H9 (cell line): Measurements from ENCODE around the gene C12orf57. TPM values are rescaled to one million over a fixed set of nuclear protein-coding genes. Genes with fewer than 3 reads are reported as not detected.

Experiments
- DNase-seq: peaks from one replicate; pipeline ENCODE4 v3.0.0-alpha.2; 2017
- H2AFZ ChIP-seq: one replicate; pipeline ENCODE4 v1.6.1; 2013; ENCODE audit warnings: mild to moderate bottlenecking, low read length, control low read depth, moderate library complexity
- H2AK5ac ChIP-seq: 2 replicates; pipeline ENCODE4 v1.6.1; 2013; ENCODE audit warnings: low read length, control low read depth, mixed read lengths; ENCODE audit not compliant: insufficient read length
- H2BK120ac ChIP-seq: one replicate; pipeline ENCODE4 v1.6.1; 2013; ENCODE audit warnings: low read depth, mild to moderate bottlenecking, low read length, control low read depth, inconsistent platforms; ENCODE audit not compliant: poor library complexity, severe bottlenecking
- H2BK12ac ChIP-seq: 2 replicates; pipeline ENCODE4 v1.6.1; 2013; ENCODE audit warnings: low read length, control low read depth, mixed read lengths, low read depth; ENCODE audit not compliant: insufficient read length
- H2BK15ac ChIP-seq: 2 replicates; pipeline ENCODE4 v1.6.1; 2013; ENCODE audit warnings: low read depth, low read length, control low read depth
- H2BK20ac ChIP-seq: one replicate; pipeline ENCODE4 v1.6.1; 2013; ENCODE audit warnings: low read depth, mild to moderate bottlenecking, low read length, control low read depth, inconsistent platforms; ENCODE audit not compliant: poor library complexity, severe bottlenecking
- H2BK5ac ChIP-seq: 2 replicates; pipeline ENCODE4 v1.6.1; 2013; ENCODE audit warnings: low read length, control low read depth, mixed read lengths; ENCODE audit not compliant: insufficient read length
- H3K14ac ChIP-seq: 2 replicates; pipeline ENCODE4 v1.6.1; 2013; ENCODE audit warnings: low read length, control low read depth; ENCODE audit not compliant: insufficient read depth
- H3K18ac ChIP-seq: 2 replicates; pipeline ENCODE4 v1.6.1; 2013; ENCODE audit warnings: low read depth, mild to moderate bottlenecking, mixed read lengths, low read length, control low read depth; ENCODE audit not compliant: insufficient read length
- H3K23ac ChIP-seq: 2 replicates; pipeline ENCODE4 v1.6.1; 2013; ENCODE audit warnings: low read length, control low read depth, mixed read lengths, low read depth; ENCODE audit not compliant: insufficient read length
- H3K23me2 ChIP-seq: 2 replicates; pipeline ENCODE4 v1.6.1; 2013; ENCODE audit warnings: low read depth, mild to moderate bottlenecking, mixed read lengths, low read length, control low read depth; ENCODE audit not compliant: insufficient read length, poor library complexity, severe bottlenecking
- H3K27ac ChIP-seq: 2 replicates; pipeline ENCODE4 v1.5.1; 2013; ENCODE audit warnings: low read length, control low read depth, mixed read lengths, low read depth; ENCODE audit not compliant: insufficient read length
- H3K27me3 ChIP-seq: 2 replicates; pipeline ENCODE4 v1.6.1; 2013; ENCODE audit warnings: low read length, control low read depth, inconsistent platforms; ENCODE audit not compliant: insufficient read depth
- H3K4ac ChIP-seq: 2 replicates; pipeline ENCODE4 v1.6.1; 2013; ENCODE audit warnings: low read depth, mild to moderate bottlenecking, control low read depth, inconsistent platforms, low read length, moderate library complexity
- H3K4me1 ChIP-seq: 2 replicates; pipeline ENCODE4 v1.6.1; 2013; ENCODE audit warnings: low read length, control low read depth, inconsistent platforms; ENCODE audit not compliant: insufficient read depth
- H3K4me2 ChIP-seq: 2 replicates; pipeline ENCODE4 v1.6.1; 2013; ENCODE audit warnings: low read length, control low read depth, mixed read lengths; ENCODE audit not compliant: insufficient read length, insufficient read depth
- H3K56ac ChIP-seq: 2 replicates; pipeline ENCODE4 v1.6.1; 2013; ENCODE audit warnings: low read depth, mild to moderate bottlenecking, mixed read lengths, low read length, control low read depth; ENCODE audit not compliant: insufficient read length
- H3K79me1 ChIP-seq: 2 replicates; pipeline ENCODE4 v1.6.1; 2013; ENCODE audit warnings: low read depth, mild to moderate bottlenecking, moderate library complexity, low read length, control low read depth, inconsistent platforms; ENCODE audit not compliant: insufficient read depth, poor library complexity, severe bottlenecking
- H3K79me2 ChIP-seq: 2 replicates; pipeline ENCODE4 v1.6.1; 2013; ENCODE audit warnings: low read length, control low read depth, inconsistent platforms; ENCODE audit not compliant: insufficient read depth
- H3K9ac ChIP-seq: 2 replicates; pipeline ENCODE4 v1.6.1; 2013; ENCODE audit warnings: low read length, control low read depth, mixed read lengths; ENCODE audit not compliant: insufficient read length; ENCODE audit errors: extremely low read depth
- H3K9me3 ChIP-seq: one replicate; pipeline ENCODE4 v1.6.1; 2013; ENCODE audit warnings: low read depth, low read length, inconsistent platforms; ENCODE audit not compliant: control insufficient read depth
- H3T11ph ChIP-seq: one replicate; pipeline ENCODE4 v1.6.1; 2013; ENCODE audit warnings: mild to moderate bottlenecking, low read length, control low read depth, inconsistent platforms
- H4K20me1 ChIP-seq: one replicate; pipeline ENCODE4 v1.6.1; 2013; ENCODE audit not compliant: control insufficient read depth, insufficient read length, insufficient read depth
- H4K5ac ChIP-seq: 2 replicates; pipeline ENCODE4 v1.6.1; 2013; ENCODE audit warnings: low read depth, mild to moderate bottlenecking, mixed read lengths, low read length, control low read depth; ENCODE audit not compliant: insufficient read length
- H4K8ac ChIP-seq: replicated peaks from 2 replicates; pipeline ENCODE4 v1.6.1; 2013; ENCODE audit warnings: low read length, control low read depth, mixed read lengths, low read depth; ENCODE audit not compliant: insufficient read length
- H4K91ac ChIP-seq: 2 replicates; pipeline ENCODE4 v1.6.1; 2013; ENCODE audit warnings: low read depth, mild to moderate bottlenecking, moderate library complexity, mixed read lengths, low read length, control low read depth; ENCODE audit not compliant: insufficient read length
- H3K27ac Mint-ChIP-seq, 3 experiments: 2 replicates in 2 of 3; 3 replicates in 1 of 3; pipeline ENCODE4 v1.8.0; 2020 to 2021; ENCODE audit warnings: mixed read lengths in 3 of 3, mild to moderate bottlenecking in 1 of 3, moderate library complexity in 1 of 3
- H3K27me3 Mint-ChIP-seq: 2 replicates; pipeline ENCODE4 v1.8.0; 2021; ENCODE audit warnings: low read depth, mild to moderate bottlenecking, moderate library complexity, mixed read lengths
- H3K36me3 Mint-ChIP-seq, 3 experiments: 2 replicates in 2 of 3; 3 replicates in 1 of 3; pipeline ENCODE4 v1.8.0; 2020 to 2021; ENCODE audit warnings: low read depth in 3 of 3, mixed read lengths in 3 of 3; ENCODE audit not compliant: insufficient read depth in 1 of 3
- H3K4me1 Mint-ChIP-seq, 2 experiments: 2 replicates each; pipeline ENCODE4 v1.8.0; 2020; ENCODE audit warnings: mixed read lengths in 2 of 2
- H3K4me3 Mint-ChIP-seq, 2 experiments: 2 replicates in 1 of 2; 3 replicates in 1 of 2; pipeline ENCODE4 v1.8.0; 2020 to 2021; ENCODE audit warnings: mild to moderate bottlenecking in 2 of 2, mixed read lengths in 2 of 2, moderate library complexity in 1 of 2
- H3K9me3 Mint-ChIP-seq, 2 experiments: 2 replicates in 1 of 2; 3 replicates in 1 of 2; pipeline ENCODE4 v1.8.0; 2020; ENCODE audit warnings: mild to moderate bottlenecking in 2 of 2, mixed read lengths in 2 of 2, moderate library complexity in 1 of 2
- WGBS: extraction: QIAGEN DNeasy Blood & Tissue Kit; methylation state at CpG from one replicate; pipeline ENCODE4 v1.1.7; 2013; ENCODE audit warnings: missing lambda C conversion rate, low lambda C conversion rate, mixed read lengths; ENCODE audit not compliant: insufficient read length; ENCODE audit errors: extremely low coverage; 5-methylcytosine and 5-hydroxymethylcytosine counted together
- total RNA-seq: library from RNA; stranded (reverse); gene quantifications from 2 replicates; pipeline ENCODE4 v1.2.1, GENCODE V29; 2021
- TF ChIP-seq, protein P1 (sequence below): fragments of 200-600 bp; sonication (generic); conservative IDR thresholded peaks from 3 replicates; pipeline ENCODE4 v1.8.0; 2021; ENCODE audit warnings: antibody characterized with exemption, mild to moderate bottlenecking

Gene C12orf57
- total RNA-seq, 1 experiment from 2014 or later: 195 TPM

DNA sequence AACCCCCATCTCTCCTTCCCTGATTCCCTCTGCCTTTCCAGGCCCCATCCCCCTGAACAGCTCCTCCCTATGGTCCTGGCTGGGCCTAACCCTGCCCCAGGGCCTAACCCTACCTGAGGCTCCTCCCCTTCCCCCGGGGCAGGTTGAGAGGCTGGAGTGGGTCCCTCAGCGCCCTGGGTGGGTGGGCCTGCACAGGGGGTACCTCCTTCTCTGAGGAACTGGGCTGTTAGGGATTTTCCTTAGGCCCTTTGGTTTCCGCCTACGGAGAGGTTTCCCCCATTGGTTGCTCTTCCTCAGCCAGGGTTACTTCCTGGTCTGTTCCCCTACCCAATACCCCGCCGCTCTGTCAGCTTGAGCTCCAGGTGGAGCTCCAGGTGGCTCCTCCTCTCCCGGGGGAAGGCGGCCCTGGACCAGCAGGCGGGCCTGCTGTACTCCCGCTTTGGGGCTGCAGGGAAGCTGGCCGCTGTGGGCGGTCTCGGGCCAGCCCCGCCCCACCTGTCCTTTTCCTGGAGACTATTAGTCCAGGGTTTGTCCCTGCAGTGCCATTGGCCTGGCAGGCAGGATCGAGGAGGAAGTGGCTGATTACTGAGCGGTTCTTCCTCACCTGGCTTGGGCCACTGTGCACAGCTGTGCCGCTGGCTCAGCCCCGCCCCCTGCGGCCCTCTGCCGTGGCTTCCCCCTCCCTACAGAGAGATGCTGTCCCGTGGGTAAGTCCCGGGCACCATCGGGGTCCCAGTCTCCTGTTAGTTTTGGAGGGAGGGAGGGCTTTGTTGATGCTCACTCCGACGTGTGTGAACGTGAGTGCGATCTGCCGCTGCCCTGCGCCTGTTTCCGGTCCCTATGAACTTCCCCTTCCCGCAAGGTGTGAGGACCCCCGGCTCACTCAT is 2.5 kb downstream of the C12orf57 start:
- Histone ChIP-seq H3K27ac (no peak overlapping the region), H3K18ac (peak overlapping the region; percentile 25), H3K27me3 (no peaks in the 10 kb centered on the region), H2AFZ (no peak overlapping the region), H3K23ac (no peak overlapping the region), H3K79me2 (no peaks in the 10 kb centered on the region), H2BK12ac (no peak overlapping the region), H3T11ph (no peak overlapping the region), H4K20me1 (peaks cover 2% of the 10 kb centered on the region), H2BK15ac (no peak overlapping the region), H3K4me2 (peak overlapping the region; percentile 96), H3K23me2 (peaks cover 16% of the 10 kb centered on the region), H2BK5ac (no peak overlapping the region), H3K9me3 (no peaks in the 10 kb centered on the region), H3K14ac (no peak overlapping the region), H3K56ac (no peak overlapping the region), H3K9ac (no peak overlapping the region), H4K8ac (no peak overlapping the region), H4K5ac (no peak overlapping the region), H3K79me1 (no peaks in the 10 kb centered on the region), H2AK5ac (no peak overlapping the region), H3K4me1 (0 out of 2 replicates have a peak, but pooled peaks cover 4% of the 10 kb centered on the region), H4K91ac (no peak overlapping the region), H3K4ac (no peak overlapping the region), H2BK20ac (no peak overlapping the region), H2BK120ac (no peak overlapping the region)
- Mint-ChIP-seq H3K27me3 (peaks cover 2% of the 10 kb centered on the region; the same call in 1 of the 2 replicates), H3K4me3 (peak overlapping the region; percentile 93 to 94), H3K4me1 (peaks cover 39% of the 10 kb centered on the region in 2 experiments), H3K36me3 (peaks cover 3 to 18% (median 9%) of the 10 kb centered on the region in 3 experiments), H3K27ac (peak overlapping the region; percentile 68 to 94 (median 85)), H3K9me3 (no peaks in the 10 kb centered on the region; a peak in 1 of 5 replicates)
- peak; percentile 100 for DNase-seq
- TF ChIP-seq, protein P1, sequence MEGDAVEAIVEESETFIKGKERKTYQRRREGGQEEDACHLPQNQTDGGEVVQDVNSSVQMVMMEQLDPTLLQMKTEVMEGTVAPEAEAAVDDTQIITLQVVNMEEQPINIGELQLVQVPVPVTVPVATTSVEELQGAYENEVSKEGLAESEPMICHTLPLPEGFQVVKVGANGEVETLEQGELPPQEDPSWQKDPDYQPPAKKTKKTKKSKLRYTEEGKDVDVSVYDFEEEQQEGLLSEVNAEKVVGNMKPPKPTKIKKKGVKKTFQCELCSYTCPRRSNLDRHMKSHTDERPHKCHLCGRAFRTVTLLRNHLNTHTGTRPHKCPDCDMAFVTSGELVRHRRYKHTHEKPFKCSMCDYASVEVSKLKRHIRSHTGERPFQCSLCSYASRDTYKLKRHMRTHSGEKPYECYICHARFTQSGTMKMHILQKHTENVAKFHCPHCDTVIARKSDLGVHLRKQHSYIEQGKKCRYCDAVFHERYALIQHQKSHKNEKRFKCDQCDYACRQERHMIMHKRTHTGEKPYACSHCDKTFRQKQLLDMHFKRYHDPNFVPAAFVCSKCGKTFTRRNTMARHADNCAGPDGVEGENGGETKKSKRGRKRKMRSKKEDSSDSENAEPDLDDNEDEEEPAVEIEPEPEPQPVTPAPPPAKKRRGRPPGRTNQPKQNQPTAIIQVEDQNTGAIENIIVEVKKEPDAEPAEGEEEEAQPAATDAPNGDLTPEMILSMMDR: no peak
- WGBS: no CpG with 5 or more reads among the region's 32 CpGs
